Psoas muscle (tissue), 8 donors: ENCODE data around the gene CLEC3A. TPM values are rescaled to one million over a fixed set of nuclear protein-coding genes. Genes with fewer than 3 reads are reported as not detected.

Experiments used
- ATAC-seq, 4 donors: fragments of 200-7000 bp; cut with Tn5 transposase; one replicate each; pipeline ENCODE4 v1.9.1; 2020; ENCODE audit warnings: moderate library complexity in 3 of 4, mild to moderate bottlenecking in 2 of 4
- DNase-seq, 2 donors: peaks; one replicate each; pipeline ENCODE4 v3.0.0-alpha.2; 2020
- H3K27ac ChIP-seq: fragments of 200-600 bp; one replicate; pipeline ENCODE4 v1.8.0; 2022
- H3K27me3 ChIP-seq, 3 donors: fragments of 200-600 bp in 1 of 3; one replicate each; pipeline versions ENCODE4 v1.6.1 to v1.8.0; 2013 to 2022; ENCODE audit warnings: low read length in 2 of 3, mild to moderate bottlenecking in 2 of 3, moderate library complexity in 1 of 3; ENCODE audit not compliant: insufficient read depth in 3 of 3
- H3K36me3 ChIP-seq, 2 donors: fragments of 200-600 bp in 1 of 2; one replicate each; pipeline versions ENCODE4 v1.6.1 to v1.8.0; 2013 to 2022; ENCODE audit warnings: low read depth in 1 of 2, mild to moderate bottlenecking in 1 of 2, moderate library complexity in 1 of 2; ENCODE audit not compliant: insufficient read depth in 1 of 2
- H3K4me1 ChIP-seq: fragments of 200-600 bp; one replicate; pipeline ENCODE4 v1.8.0; 2022
- H3K4me3 ChIP-seq: fragments of 200-600 bp; one replicate; pipeline ENCODE4 v1.8.0; 2022; ENCODE audit warnings: mild to moderate bottlenecking
- H3K9me3 ChIP-seq: fragments of 200-600 bp; one replicate; pipeline ENCODE4 v1.8.0; 2022
- WGBS, 3 donors: extraction: QIAGEN DNeasy Blood & Tissue Kit; methylation state at CpG; one replicate each; pipeline versions ENCODE4 v1.1.6 to v1.1.7; 2013; 5-methylcytosine and 5-hydroxymethylcytosine counted together
- intact Hi-C, 2 donors: fragments of 100-400 bp; cut with DNase I; formaldehyde crosslinking; loops; one replicate each; pipeline versions ENCODE4 v1.11.0 to v1.14.2; 2022
- polyA plus RNA-seq, 3 donors: library from polyadenylated mRNA; stranded (reverse); fragments of 200-250 nt; gene quantifications; one replicate each; pipeline ENCODE4 v1.2.3, GENCODE V29; 2013
- total RNA-seq, 4 donors: library from RNA; stranded (reverse); fragmentation: NEBNext Ultra II Directional in 2 of 4; extraction: Animal tissue kit (Norgen Biotek cat#: 25700) in 2 of 4; gene quantifications; one replicate each; pipeline versions ENCODE4 v1.2.1 to v1.2.4, GENCODE V29; 2021 to 2023
- TF ChIP-seq, protein P1 (sequence below): fragments of 200-600 bp; IDR thresholded peaks from one replicate; pipeline ENCODE4 v1.8.0; 2022; ENCODE audit warnings: antibody characterized with exemption
- donor health status: healthy with polysubstance abuse.
- donor health status: DM: no; HTN: no; CAD: no; lungs with moderate emphysema.
- donor health status: Bipolar disorder and iron deficiency.
- donor health status: healthy.
- donor health status: DM: yes; HTN: yes; CAD: no.
- donor health status: DM: no; HTN: no; CAD: no.
- donor health status: DM: no; HTN: no; CAD: no.
- donor health status: DM: yes; HTN: yes; CAD: no.

The CLEC3A gene
- total and polyA plus RNA-seq, 7 donors = not detected

DNA sequence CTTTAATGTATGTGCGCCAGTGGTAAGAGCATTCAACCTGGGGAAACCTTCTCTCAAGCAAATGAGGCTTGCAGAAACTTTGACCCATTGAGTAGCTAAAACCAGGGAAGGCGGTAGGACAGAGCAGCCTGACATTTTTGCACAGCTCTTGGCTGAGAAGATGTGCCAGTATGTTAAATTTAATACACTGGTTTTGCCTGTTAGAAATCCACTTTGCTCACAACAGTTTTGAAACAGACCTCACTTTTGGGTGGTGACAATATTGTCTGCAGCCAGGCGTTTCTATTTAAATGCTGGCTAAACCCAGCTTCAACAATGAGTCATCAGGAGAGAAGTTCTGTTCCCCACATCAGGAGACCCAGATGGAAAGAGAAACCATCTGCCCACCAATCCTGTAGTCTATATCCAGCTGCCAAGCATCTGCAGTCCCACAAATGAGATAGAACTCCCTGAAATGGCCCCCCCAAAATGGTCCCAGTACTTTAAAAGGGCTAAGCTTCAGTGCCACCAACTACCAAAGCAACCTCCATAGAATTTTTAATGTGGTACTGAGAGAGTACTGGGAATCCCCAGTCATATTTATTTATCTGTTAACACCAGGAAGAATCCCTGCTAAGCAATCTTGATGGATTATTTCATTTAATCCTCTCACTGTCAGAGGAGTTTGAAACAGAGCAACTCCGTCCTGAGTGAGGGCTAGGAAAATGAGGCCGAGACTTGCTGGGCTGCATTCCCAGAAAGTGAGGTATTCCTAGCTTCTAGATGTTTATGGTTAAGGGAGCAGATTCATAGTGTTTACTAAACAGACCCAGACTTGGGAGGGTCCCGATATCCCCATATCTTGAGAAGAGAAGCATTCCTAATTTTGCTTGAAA, 29.0 kb upstream of the CLEC3A start:
- WGBS, 3 donors = 30 to 38% (median 31%) methylated on average over 6 of the region's 6 CpGs
- Histone ChIP-seq H3K4me3 (no peak overlapping the region), H3K9me3 (peaks cover 3% of the 10 kb centered on the region), H3K27ac (no peak overlapping the region), H3K4me1 (no peaks in the 10 kb centered on the region), H3K36me3 (no peaks in the 10 kb centered on the region), H3K27me3 (no peaks in the 10 kb centered on the region)
- no peak for ATAC-seq
- TF ChIP-seq, protein P1, sequence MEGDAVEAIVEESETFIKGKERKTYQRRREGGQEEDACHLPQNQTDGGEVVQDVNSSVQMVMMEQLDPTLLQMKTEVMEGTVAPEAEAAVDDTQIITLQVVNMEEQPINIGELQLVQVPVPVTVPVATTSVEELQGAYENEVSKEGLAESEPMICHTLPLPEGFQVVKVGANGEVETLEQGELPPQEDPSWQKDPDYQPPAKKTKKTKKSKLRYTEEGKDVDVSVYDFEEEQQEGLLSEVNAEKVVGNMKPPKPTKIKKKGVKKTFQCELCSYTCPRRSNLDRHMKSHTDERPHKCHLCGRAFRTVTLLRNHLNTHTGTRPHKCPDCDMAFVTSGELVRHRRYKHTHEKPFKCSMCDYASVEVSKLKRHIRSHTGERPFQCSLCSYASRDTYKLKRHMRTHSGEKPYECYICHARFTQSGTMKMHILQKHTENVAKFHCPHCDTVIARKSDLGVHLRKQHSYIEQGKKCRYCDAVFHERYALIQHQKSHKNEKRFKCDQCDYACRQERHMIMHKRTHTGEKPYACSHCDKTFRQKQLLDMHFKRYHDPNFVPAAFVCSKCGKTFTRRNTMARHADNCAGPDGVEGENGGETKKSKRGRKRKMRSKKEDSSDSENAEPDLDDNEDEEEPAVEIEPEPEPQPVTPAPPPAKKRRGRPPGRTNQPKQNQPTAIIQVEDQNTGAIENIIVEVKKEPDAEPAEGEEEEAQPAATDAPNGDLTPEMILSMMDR = no peak
- intact Hi-C loops = no loop called here
- no peak for DNase-seq

DNA sequence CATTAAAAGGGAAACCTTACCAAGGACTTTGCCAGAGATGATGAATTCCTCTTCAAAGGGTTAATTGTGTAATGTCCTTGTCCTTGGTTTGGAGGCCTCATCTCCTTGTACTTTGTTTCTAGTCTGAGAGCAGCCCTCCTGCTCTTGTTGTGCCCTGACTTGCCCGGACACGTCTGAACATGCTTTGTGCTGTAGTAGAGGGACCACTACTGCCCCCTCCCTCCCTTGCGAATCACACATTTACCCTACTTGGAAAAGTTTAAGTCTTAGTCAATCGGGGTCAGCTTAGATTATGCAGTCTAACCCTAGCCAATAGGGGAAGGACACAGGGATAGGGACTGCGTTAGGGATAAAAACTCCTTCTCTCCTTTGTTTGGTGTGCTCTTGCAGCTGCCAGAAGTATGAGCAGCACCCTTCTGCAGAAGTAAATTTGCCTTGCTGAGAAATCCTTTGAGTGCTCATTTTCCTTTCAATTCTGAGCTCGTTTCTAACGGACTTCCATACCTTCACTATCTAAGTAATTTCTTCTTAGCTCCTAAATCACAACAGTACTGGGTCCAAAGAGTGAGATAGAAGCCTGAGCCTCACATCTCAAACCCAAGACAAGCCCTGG, 26.4 kb upstream of the CLEC3A start:
- no peaks in the 10 kb centered on the region for H3K36me3 ChIP-seq
- TF ChIP-seq, protein P1 = no peak
- no peak for ATAC-seq
- H3K4me3 ChIP-seq = no peak overlapping the region
- peaks cover 0 to under 1% (median 0%) of the 10 kb centered on the region in 3 donors for H3K27me3 ChIP-seq
- intact Hi-C loops = no loop called here
- H3K4me1 ChIP-seq = no peaks in the 10 kb centered on the region
- peaks cover 3% of the 10 kb centered on the region for H3K9me3 ChIP-seq
- no peak overlapping the region for H3K27ac ChIP-seq
- WGBS, 3 donors = 85 to 86% (median 86%) methylated on average over 7 of the region's 7 CpGs
- no peak for DNase-seq

DNA sequence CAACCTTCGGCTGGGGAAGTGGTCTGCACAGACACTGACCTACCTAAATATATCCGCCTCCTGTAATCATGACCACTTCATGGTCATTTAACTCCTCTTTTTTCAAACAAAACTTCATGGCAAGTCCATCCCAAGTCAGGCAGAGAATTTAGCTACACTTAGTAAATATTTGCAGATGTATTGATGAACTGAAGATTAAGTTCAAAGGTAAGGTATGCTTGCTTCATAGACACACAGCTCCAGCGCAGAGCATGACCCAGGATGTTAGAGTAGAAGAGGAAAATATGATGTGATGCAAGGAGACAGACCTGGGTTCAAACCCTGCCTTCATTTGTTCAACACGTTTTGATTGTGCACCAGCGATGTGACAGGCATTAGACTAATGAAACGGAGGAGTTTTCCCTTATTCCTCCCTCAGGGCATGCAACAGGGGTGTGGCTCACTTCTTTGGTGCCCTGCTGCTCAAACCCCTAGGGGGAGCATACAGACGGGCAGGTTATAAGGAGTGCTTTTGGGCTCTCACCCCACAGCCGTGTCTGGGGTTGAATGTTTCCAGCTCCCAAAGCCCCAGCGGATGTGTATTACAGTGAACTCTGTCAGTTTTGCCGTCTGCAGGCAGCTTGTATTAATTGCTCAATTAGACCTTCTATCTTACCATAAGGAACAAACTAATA, 23.9 kb upstream of the CLEC3A start:
- intact Hi-C loops = no loop called here
- 58 to 68% (median 61%) methylated on average over 10 of the region's 10 CpGs for WGBS, 3 donors
- H3K4me3 ChIP-seq = no peak overlapping the region
- H3K27me3 ChIP-seq = peaks cover 0 to 2% (median 0%) of the 10 kb centered on the region in 3 donors
- DNase-seq (no peak), ATAC-seq (no peak)
- no peaks in the 10 kb centered on the region for H3K4me1 ChIP-seq
- H3K36me3 ChIP-seq = no peaks in the 10 kb centered on the region
- TF ChIP-seq, protein P1 = no peak
- no peak overlapping the region for H3K27ac ChIP-seq
- peaks cover 3% of the 10 kb centered on the region for H3K9me3 ChIP-seq

DNA sequence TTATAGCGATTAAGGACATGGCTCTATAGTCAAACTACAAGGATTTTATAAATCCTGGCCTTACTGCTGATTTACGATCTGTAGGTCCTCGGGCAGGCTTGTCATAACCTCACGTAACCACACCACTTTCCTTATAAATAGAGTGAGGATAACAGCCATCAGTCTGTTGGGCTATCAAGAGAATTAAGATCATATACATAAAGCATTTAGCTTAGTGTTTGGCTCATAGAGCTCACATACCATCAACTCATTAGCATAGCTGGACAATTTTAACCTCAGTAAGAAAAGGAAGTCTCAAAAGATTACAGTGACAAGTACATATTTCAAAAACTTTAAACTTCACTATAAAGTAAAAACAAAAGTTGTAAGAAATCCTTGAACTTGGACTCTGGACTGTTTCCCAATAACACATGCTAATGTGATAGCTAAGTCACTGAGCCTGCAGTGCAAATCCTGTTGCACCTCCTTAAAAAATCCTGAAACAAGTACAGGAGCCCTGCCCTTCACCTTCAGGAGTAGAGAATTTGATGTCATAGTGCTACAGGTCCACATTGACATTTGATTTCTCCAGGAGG, 20.8 kb upstream of the CLEC3A start:
- DNase-seq = no peak
- Histone ChIP-seq H3K36me3 (no peaks in the 10 kb centered on the region), H3K4me3 (no peak overlapping the region), H3K27ac (no peak overlapping the region), H3K4me1 (no peaks in the 10 kb centered on the region), H3K9me3 (no peaks in the 10 kb centered on the region), H3K27me3 (peaks cover 0 to 2% (median 0%) of the 10 kb centered on the region in 3 donors)
- WGBS, 3 donors = 54 to 67% (median 55%) methylated on average over 4 of the region's 4 CpGs
- intact Hi-C loops = loop anchor here (10.0 kb wide), 1 partner anchor 327 kb away; no protein-coding TSS in a partner anchor
- TF ChIP-seq, protein P1 = no peak
- no peak for ATAC-seq
